GM21381 (cell line): Measurements from ENCODE around the gene REV3L.
"Not testable (repeated sequence)": the region's sequence is repeated elsewhere in the genome, so short reads cannot be mapped to it uniquely, and the experiment has no call there.

Experiments
- ATAC-seq: cut with Tn5 transposase; IDR thresholded peaks from one replicate; pipeline ENCODE4 v1.9.1; 2021; ENCODE audit warnings: mild to moderate bottlenecking, moderate library complexity; ENCODE audit not compliant: unreplicated experiment

Gene REV3L

DNA sequence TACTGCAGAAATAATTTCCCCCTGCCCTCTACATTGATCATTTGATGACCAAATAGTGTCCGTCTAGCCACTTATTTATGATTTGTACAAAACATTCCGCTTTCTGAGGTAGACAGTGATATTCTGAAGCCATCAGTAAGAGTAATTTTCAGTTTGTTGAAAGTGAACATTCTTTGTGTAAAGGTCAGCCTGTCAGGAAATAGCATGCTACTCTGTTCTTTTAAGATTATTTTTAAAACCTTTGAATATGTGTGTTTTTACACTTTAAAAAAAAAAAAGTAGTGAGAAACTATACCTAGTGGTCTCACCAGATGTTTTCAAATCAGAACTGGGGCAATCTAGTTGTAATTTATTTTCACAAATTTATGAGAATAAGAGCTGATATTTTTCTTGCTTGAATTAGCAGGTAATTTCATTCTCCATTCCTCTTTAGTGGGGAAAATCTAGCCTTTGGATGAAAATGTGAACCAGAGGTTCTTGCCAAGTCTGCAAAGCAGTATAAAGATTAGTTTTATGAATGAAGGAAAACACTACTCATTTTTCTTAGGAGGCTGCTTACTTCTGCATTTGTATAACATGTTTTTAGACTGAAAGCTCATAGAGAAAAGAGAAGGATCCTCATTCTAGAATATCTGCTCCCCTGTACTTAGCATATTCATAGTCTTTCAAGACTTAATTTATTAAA lies 12.1 kb upstream of the REV3L start:
- ATAC-seq, result no peak

DNA sequence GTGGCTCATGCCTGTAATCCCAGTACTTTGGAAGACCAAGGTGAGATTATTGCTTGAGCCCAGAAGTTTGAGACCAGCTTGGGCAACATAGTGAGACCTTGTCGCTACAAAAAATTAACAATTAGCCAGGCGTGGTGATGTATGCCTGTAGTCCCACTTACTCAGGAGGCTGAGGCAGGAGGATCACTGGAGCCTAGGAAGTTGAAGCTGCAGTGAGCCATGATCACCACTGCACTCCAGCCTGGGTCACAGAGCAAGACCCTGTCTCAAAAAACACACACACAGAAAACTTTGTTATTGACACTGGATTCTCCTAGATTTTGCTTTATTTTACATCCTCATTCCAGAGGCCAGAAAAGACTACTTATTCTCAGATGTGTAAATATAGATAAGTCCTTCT lies 9.5 kb upstream of the REV3L start:
- no peak for ATAC-seq

DNA sequence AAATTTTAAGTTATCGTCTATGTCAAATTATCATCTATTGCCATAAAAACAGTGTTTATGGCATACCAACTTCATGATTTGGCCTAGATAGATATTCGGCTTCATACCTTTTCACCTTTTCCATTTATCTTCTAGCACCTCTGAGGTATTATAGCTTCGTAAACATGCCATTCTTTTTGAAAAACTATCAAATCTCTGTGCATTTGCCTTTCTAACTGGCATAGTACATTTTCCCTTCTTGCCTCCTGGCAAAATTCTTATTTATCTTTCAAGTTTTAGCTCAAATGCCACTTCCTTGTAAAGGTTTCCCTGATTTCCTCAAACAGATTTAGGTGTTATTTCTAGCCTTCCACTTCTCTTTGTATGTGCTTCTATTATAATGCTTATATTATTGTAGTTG lies 7.0 kb upstream of the REV3L start:
- no peak for ATAC-seq

DNA sequence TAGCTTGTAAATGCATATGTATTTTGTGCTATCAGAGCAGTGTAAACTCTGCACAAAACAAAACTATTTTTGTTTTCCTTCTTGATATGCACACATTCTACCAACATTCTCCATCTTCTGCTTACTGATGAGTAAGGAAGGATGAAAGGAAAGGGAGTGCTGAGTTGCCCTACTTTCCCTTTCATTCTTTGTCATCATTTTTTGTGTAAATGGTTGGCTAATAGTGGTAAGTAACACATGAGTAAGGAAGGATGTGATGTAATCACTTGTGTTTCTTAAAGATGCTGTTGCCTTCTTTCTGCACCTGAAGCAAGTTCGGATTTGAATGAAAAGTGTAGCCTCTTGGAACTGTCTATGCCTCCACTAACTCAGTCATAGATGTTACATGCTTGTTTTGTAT lies 4.6 kb upstream of the REV3L start:
- peak; percentile 28 for ATAC-seq

- ATAC-seq, result no peak
Measured at GRCh38 chr6:111486921-111487320, 3.9 kb upstream of the REV3L start.

DNA sequence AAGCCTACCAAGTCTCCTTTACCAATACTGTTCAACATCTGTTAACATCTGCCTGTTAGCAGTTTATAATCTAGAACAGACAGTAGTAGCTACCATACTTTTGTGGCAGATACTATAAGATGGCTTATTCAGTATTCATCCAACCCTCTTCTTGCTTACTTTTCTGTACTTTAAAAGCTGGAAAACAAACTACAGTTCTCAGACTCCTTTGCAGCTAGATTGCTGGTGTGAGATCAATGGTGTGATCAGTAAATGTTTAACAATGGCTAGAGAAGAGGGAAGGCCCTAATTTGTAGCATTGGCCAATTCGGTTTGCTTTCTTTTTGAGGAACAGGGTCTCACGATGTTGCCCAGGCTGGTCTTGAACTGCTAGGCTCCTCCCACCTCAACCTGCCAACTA lies 3.5 kb upstream of the REV3L start:
- no peak for ATAC-seq

- no peak for ATAC-seq
Measured at GRCh38 chr6:111485342-111485741, 2.3 kb upstream of the REV3L start.

GRCh38 chr6:111484633-111484930 lies 1.6 kb upstream of the REV3L start:
- no peak for ATAC-seq

DNA sequence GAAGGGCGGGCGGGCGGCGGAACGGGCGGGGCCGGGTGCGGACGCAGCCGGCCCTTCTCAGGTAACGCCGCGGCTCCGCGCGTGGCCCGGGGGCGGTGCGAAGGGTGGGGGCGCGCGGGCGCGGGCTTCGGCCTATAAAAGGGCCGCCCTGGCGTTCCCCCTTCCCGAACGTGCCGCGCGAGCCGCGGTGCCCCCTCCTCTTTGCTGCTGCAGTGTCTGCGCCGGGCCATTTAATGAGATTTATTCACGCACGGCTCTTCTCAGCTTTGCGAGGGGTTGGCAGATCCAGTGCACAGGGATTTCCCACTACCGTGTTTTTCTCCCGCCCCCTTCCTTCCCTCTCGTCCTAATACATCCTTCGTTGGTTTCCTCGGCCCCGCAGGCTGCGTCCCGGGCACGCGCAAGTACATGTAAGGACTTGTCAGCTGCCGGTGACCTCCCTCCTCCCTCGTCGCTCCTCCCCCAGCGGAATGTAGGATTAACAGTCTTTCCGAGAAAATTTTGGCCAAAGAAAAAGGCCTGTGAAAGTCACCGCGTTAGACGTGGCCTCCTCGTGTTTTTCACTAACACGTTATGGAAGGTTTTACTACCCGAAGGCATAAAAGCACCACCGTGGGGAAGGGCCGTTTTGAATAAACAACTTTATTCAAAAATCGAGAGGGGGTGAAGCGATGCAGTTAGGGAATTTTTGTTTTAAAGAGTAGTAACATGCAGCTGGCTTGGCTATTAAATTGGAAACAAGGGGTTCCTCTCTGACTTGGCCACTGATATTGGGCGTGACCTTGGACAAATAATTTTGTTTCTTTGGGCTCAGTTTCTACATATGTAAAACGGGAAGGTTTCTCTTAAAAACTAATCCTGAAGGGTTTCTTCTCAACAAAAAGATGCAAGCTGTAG lies 966 bp upstream of the REV3L start:
- ATAC-seq, result peak; percentile 49

DNA sequence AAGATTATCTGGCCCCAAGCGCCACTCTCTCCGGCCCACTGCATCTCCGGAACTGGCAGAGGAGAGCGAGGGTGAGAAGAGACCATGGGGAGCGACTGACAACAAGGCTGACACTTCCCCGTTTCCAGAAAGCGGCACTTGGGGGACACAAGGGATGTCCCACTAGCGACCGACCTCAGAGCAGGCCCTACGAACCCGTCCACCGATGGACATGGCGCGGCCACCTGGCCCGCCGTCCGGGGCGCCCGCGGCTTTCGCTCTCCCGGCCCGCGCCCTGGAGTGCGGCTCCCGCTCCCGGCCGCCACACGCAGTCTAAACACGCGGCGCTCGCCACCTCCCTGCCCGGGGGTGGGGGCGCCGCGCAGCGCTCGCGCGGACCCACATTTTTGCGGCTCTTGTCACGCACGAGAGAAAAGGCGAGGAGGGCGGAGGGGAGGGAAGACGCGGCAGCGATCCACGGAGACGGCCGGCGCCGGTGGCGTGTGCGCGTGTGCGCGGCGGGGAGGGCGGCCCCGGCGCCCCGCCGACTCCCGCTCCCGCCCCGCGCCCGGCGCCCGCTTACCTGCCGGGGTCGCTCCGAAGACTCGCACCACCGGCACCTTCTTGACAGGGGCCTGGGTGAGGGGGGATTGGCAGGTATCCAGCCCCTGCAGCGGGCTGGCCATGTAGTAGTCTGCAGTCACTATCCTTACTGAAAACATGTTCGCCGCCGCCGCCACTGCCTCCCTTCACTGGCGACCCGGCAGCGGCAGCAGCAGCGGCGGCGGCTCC lies 645 bp downstream of the REV3L start:
- peak; percentile 23 for ATAC-seq

- no peak for ATAC-seq
Measured at GRCh38 chr6:111481836-111482187, 1.2 kb downstream of the REV3L start.

GRCh38 chr6:111480988-111481822 lies 1.8 kb downstream of the REV3L start:
- ATAC-seq, result no peak

DNA sequence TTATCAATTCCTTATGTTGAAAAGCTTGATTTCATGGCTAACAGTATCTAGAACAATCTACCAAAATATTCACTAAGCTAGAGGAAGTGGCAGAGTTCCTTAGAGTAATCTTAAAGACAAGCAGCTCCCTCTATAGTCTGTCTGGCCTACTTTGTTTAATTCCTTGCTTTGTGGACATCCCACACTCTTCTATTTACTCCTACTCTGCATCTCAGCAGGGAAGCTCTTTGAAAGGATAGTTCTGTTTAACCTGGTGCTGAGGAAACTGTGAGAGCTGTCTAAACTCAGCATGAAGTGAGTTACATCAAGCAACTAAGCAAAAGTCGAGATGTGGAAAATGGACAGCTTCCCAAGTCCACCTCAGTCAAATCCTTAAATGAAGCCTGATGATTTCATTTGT lies 4.3 kb downstream of the REV3L start:
- ATAC-seq, result no peak

DNA sequence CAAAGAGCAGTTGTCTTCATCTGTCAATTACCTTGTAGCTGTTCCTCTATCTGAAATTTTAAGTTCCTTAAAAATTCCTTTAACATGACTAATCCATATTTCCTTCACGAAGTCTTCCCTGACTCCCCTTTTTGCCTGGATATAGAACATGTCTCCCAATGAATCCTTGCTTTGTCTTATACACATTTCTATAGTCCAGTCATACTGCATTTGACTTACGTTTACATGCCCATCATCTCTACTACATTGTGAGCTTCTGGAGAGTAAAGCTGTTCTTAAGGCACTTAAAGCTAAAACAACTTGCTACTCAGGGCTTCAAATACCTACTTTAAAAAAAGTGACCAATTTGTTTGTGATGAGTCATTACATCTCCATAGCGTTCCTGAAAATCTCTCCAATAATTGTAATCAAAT lies 4.9 kb downstream of the REV3L start:
- no peak for ATAC-seq

DNA sequence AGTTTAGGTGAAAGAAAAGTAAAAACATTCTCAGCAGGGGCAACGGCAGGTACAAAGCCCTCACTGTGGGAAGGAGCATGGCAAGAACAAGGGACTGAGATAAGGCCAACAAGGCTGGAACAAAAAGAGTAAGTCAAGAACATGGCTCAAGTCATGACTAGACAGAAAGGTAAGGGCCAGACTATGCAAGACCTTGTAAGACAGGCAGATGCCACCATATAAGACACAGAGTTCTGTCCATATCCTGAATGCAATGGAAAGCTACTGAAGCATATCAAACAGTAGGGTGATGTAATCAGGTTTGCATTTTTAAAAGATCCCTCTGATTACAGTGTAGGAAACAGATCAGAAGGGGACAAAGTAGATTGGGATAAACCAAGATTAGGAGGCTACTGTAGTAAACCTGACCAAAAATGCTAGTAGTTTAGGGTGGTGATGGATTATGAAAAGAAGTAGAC lies 5.5 kb downstream of the REV3L start:
- no peak for ATAC-seq

GRCh38 chr6:111476061-111476460 lies 7.0 kb downstream of the REV3L start:
- not testable (repeated sequence) for ATAC-seq

GRCh38 chr6:111474771-111475170 lies 8.2 kb downstream of the REV3L start:
- no peak for ATAC-seq

- no peak for ATAC-seq
Measured at GRCh38 chr6:111474106-111474505, 8.9 kb downstream of the REV3L start.

- ATAC-seq, result no peak
Measured at GRCh38 chr6:111472933-111473435, 10.0 kb downstream of the REV3L start.

GRCh38 chr6:111471958-111472357 lies 11.1 kb downstream of the REV3L start:
- no peak for ATAC-seq

DNA sequence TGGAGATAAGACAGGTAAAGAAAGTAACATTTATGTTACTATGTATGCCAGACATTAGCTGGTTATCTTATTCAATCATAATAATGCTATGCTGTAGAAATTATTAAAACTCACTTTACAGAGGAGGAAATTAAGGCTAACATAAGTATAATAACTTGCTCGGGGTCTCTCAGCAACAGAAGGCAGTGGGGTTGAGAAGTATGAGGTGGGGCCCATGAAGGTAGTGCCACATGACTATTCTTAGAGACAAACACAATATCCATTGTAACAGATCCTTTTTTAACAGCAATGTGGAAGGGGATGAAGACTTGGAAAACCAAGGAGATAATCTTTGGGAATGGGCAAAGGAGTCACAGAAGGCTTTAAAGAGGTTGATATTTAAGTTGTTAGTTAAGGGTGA lies 11.5 kb downstream of the REV3L start:
- no peak for ATAC-seq
